WERI-Rb-1 (cell line): ENCODE results near the gene CHRNA4.

Experiments used
- DNase-seq: peaks from one replicate; pipeline ENCODE4 v3.0.0-alpha.2; 2020
- H3K27ac ChIP-seq: fragments of 250-450 bp; sonication (Bioruptor Pico); 2 replicates; pipeline ENCODE4 v1.5.1; 2020; ENCODE audit warnings: mild to moderate bottlenecking, moderate library complexity
- H3K27me3 ChIP-seq: fragments of 250-450 bp; sonication (Bioruptor Pico); 2 replicates; pipeline ENCODE4 v1.5.1; 2021; ENCODE audit warnings: mild to moderate bottlenecking, low read depth, moderate library complexity; ENCODE audit not compliant: insufficient read depth, severe bottlenecking
- H3K36me3 ChIP-seq: fragments of 250-450 bp; sonication (Bioruptor Pico); 2 replicates; pipeline ENCODE4 v1.5.1; 2020; ENCODE audit warnings: mild to moderate bottlenecking, moderate library complexity
- H3K4me3 ChIP-seq: 2 replicates; pipeline ENCODE4 v1.5.1; 2011; ENCODE audit warnings: low read depth, mild to moderate bottlenecking, control low read depth, low read length
- H3K9me3 ChIP-seq: fragments of 250-450 bp; sonication (Bioruptor Pico); 2 replicates; pipeline ENCODE4 v1.5.1; 2021; ENCODE audit warnings: mild to moderate bottlenecking, moderate library complexity; ENCODE audit not compliant: severe bottlenecking
- CTCF ChIP-seq: IDR thresholded peaks from 2 replicates; pipeline ENCODE4 v1.5.1; 2011; ENCODE audit warnings: low read depth, mild to moderate bottlenecking, control low read depth, inconsistent platforms, low read length

CHRNA4 gene

GRCh38 chr20:63398744-63399514 lies 37.8 kb upstream of the CHRNA4 start:
- no peak overlapping the region for H3K27ac ChIP-seq
- no peaks in the 10 kb centered on the region for H3K9me3 ChIP-seq
- H3K27me3 ChIP-seq = no peaks in the 10 kb centered on the region
- no peak for DNase-seq
- H3K4me3 ChIP-seq = no peak overlapping the region
- H3K36me3 ChIP-seq = no peaks in the 10 kb centered on the region
- TF ChIP-seq CTCF = no peak

- TF ChIP-seq CTCF = no peak
- Histone ChIP-seq H3K36me3 (no peaks in the 10 kb centered on the region), H3K9me3 (no peaks in the 10 kb centered on the region), H3K27me3 (no peaks in the 10 kb centered on the region), H3K4me3 (no peak overlapping the region), H3K27ac (no peak overlapping the region)
- no peak for DNase-seq
Observed at GRCh38 chr20:63397946-63398450, 36.8 kb upstream of the CHRNA4 start.

GRCh38 chr20:63397155-63397843 lies 36.1 kb upstream of the CHRNA4 start:
- no peak overlapping the region for H3K27ac ChIP-seq
- no peaks in the 10 kb centered on the region for H3K36me3 ChIP-seq
- no peaks in the 10 kb centered on the region for H3K9me3 ChIP-seq
- no peak for DNase-seq
- H3K4me3 ChIP-seq = no peak overlapping the region
- no peak for TF ChIP-seq CTCF
- no peaks in the 10 kb centered on the region for H3K27me3 ChIP-seq

GRCh38 chr20:63396300-63396699 lies 35.2 kb upstream of the CHRNA4 start:
- H3K27me3 ChIP-seq = no peaks in the 10 kb centered on the region
- H3K4me3 ChIP-seq = no peak overlapping the region
- no peak for DNase-seq
- no peaks in the 10 kb centered on the region for H3K36me3 ChIP-seq
- H3K27ac ChIP-seq = no peak overlapping the region
- no peak for TF ChIP-seq CTCF
- H3K9me3 ChIP-seq = no peaks in the 10 kb centered on the region

GRCh38 chr20:63395723-63396122 lies 34.6 kb upstream of the CHRNA4 start:
- Histone ChIP-seq H3K27me3 (no peaks in the 10 kb centered on the region), H3K9me3 (no peaks in the 10 kb centered on the region), H3K36me3 (no peaks in the 10 kb centered on the region), H3K4me3 (no peak overlapping the region), H3K27ac (no peak overlapping the region)
- no peak for TF ChIP-seq CTCF
- DNase-seq = no peak
